RWPE2 (cell line): ENCODE measurements around the gene M1AP.
A peak's percentile ranks its signal among the peaks of the same experiment; 100 is the strongest.

ENCODE experiments used
- ATAC-seq: fragments of 200-7000 bp; cut with Tn5 transposase; 3 replicates; pipeline ENCODE4 v1.9.1; 2021; ENCODE audit warnings: low read depth
- DNase-seq: peaks from one replicate; pipeline ENCODE4 v3.0.0-alpha.2; 2020; ENCODE audit warnings: low spot score
- H3K27ac ChIP-seq: fragments of 450-650 bp; 2 replicates; pipeline ENCODE4 v1.5.1; 2017; ENCODE audit warnings: mild to moderate bottlenecking; ENCODE audit not compliant: poor library complexity, severe bottlenecking
- H3K27me3 ChIP-seq: fragments of 250-450 bp; sonication (Bioruptor Pico); 2 replicates; pipeline ENCODE4 v1.5.1; 2021; ENCODE audit warnings: mild to moderate bottlenecking, moderate library complexity; ENCODE audit not compliant: insufficient read depth, poor library complexity, severe bottlenecking
- H3K36me3 ChIP-seq: fragments of 250-450 bp; sonication (Bioruptor Pico); 2 replicates; pipeline ENCODE4 v1.5.1; 2020; ENCODE audit warnings: low read depth, mild to moderate bottlenecking, moderate library complexity
- H3K4me1 ChIP-seq: fragments of 250-450 bp; sonication (Bioruptor Pico); 2 replicates; pipeline ENCODE4 v1.5.1; 2021; ENCODE audit warnings: mild to moderate bottlenecking, moderate library complexity; ENCODE audit not compliant: insufficient read depth, poor library complexity, severe bottlenecking
- H3K4me3 ChIP-seq: fragments of 250-450 bp; sonication (Bioruptor Pico); 2 replicates; pipeline ENCODE4 v1.5.1; 2021; ENCODE audit warnings: mild to moderate bottlenecking, moderate library complexity; ENCODE audit not compliant: severe bottlenecking
- H3K9me3 ChIP-seq: fragments of 250-450 bp; sonication (Bioruptor Pico); 2 replicates; pipeline ENCODE4 v1.5.1; 2021; ENCODE audit warnings: mild to moderate bottlenecking, moderate library complexity; ENCODE audit not compliant: severe bottlenecking
- TF ChIP-seq, protein P1 (sequence below): fragments of 450-650 bp; IDR thresholded peaks from one replicate; pipeline ENCODE4 v1.5.1; 2017; ENCODE audit warnings: mild to moderate bottlenecking, moderate library complexity; ENCODE audit not compliant: poor library complexity, severe bottlenecking

M1AP gene

GRCh38 chr2:74593826-74594772 lies 54.0 kb downstream of the M1AP start:
- Histone ChIP-seq H3K27me3 (no peaks in the 10 kb centered on the region), H3K4me1 (no peaks in the 10 kb centered on the region), H3K9me3 (no peaks in the 10 kb centered on the region), H3K36me3 (no peaks in the 10 kb centered on the region), H3K27ac (no peak overlapping the region), H3K4me3 (no peak overlapping the region)
- ATAC-seq, result no peak
- no peak for DNase-seq
- TF ChIP-seq, protein P1, sequence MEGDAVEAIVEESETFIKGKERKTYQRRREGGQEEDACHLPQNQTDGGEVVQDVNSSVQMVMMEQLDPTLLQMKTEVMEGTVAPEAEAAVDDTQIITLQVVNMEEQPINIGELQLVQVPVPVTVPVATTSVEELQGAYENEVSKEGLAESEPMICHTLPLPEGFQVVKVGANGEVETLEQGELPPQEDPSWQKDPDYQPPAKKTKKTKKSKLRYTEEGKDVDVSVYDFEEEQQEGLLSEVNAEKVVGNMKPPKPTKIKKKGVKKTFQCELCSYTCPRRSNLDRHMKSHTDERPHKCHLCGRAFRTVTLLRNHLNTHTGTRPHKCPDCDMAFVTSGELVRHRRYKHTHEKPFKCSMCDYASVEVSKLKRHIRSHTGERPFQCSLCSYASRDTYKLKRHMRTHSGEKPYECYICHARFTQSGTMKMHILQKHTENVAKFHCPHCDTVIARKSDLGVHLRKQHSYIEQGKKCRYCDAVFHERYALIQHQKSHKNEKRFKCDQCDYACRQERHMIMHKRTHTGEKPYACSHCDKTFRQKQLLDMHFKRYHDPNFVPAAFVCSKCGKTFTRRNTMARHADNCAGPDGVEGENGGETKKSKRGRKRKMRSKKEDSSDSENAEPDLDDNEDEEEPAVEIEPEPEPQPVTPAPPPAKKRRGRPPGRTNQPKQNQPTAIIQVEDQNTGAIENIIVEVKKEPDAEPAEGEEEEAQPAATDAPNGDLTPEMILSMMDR, result no peak

- no peak overlapping the region for H3K27ac ChIP-seq
- no peak overlapping the region for H3K4me3 ChIP-seq
- no peaks in the 10 kb centered on the region for H3K4me1 ChIP-seq
- H3K36me3 ChIP-seq, result no peaks in the 10 kb centered on the region
- ATAC-seq (no peak), DNase-seq (no peak)
- H3K27me3 ChIP-seq, result no peaks in the 10 kb centered on the region
- no peaks in the 10 kb centered on the region for H3K9me3 ChIP-seq
- TF ChIP-seq, protein P1, result no peak
Measured at GRCh38 chr2:74588664-74589063, 59.5 kb downstream of the M1AP start.

DNA sequence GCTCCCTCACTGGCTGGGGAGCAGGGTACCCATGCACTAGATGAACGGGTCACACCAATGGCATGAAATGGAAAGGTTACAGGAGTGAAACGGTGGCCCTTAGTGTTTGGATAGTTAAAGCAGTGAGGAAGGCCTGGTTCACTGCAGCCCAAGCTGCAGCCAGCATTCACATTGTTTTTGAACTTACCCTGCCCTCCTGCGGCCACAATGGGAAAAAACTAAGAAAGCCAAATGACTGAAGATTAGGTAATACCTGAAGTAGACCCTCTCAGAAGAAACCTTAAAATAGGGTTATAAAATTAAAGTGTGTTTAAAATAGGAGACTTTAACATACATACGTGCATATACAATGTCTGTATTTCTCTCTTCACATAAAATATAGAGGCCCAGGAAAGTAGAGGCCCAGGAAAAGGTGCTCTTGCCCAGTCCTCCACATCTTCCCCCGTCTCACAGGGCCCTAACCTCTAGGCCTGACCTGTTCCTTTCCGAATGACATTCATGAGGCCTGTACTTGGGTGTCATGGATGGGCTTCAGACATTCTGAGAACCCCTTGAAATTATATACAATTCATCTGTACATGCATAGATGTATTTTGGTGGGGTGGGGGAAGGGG lies 60.4 kb downstream of the M1AP start:
- TF ChIP-seq, protein P1, result peak; percentile 88
- Histone ChIP-seq H3K27ac (no peak overlapping the region), H3K4me1 (no peaks in the 10 kb centered on the region), H3K27me3 (no peaks in the 10 kb centered on the region), H3K9me3 (no peaks in the 10 kb centered on the region), H3K36me3 (no peaks in the 10 kb centered on the region), H3K4me3 (no peak overlapping the region)
- no peak for DNase-seq
- ATAC-seq, result peak; percentile 85

GRCh38 chr2:74585406-74586185 lies 62.5 kb downstream of the M1AP start:
- no peaks in the 10 kb centered on the region for H3K4me1 ChIP-seq
- no peaks in the 10 kb centered on the region for H3K36me3 ChIP-seq
- ATAC-seq (no peak), DNase-seq (no peak)
- H3K9me3 ChIP-seq, result no peaks in the 10 kb centered on the region
- H3K4me3 ChIP-seq, result no peak overlapping the region
- no peak overlapping the region for H3K27ac ChIP-seq
- H3K27me3 ChIP-seq, result no peaks in the 10 kb centered on the region
- TF ChIP-seq, protein P1, result no peak
